A673 (cell line): ENCODE data around the gene NUP93. TPM values are rescaled to one million over a fixed set of nuclear protein-coding genes. Genes with fewer than 3 reads are reported as not detected.

Experiments used
- BruUV-seq: library from RNA; stranded (reverse); fragments of 400-500 nt; replicated peaks from 2 replicates; lab custom pipeline; 2021; lab: Mats Ljungman, UMichigan
- CTCF ChIA-PET: fragments of 300-600 bp; sonication (Branson Sonifier 250); formaldehyde crosslinking; loops from one replicate; lab custom pipeline; 2022; ENCODE audit warnings: antibody characterized with exemption; lab: Charles Lee
- POLR2A ChIA-PET: fragments of 300-600 bp; sonication (Branson Sonifier 250); formaldehyde crosslinking; loops from one replicate; lab custom pipeline; 2022; ENCODE audit warnings: antibody characterized with exemption; ENCODE audit not compliant: low non-redundant PET; lab: Charles Lee
- DNase-seq: peaks from one replicate; pipeline ENCODE4 v3.0.0-alpha.2; 2015; ENCODE audit warnings: low spot score
- H3K27ac ChIP-seq: fragments of 200-600 bp; sonication (generic); 2 replicates; pipeline ENCODE4 v1.5.1; 2016; ENCODE audit warnings: mixed run types, low read depth, mild to moderate bottlenecking, mixed read lengths, antibody characterized with exemption, low read length; ENCODE audit not compliant: poor library complexity, severe bottlenecking
- H3K27me3 ChIP-seq: fragments of 200-600 bp; sonication (generic); replicated peaks from 2 replicates; pipeline ENCODE4 v1.6.1; 2017; ENCODE audit warnings: mixed run types, low read depth, mild to moderate bottlenecking, mixed read lengths, antibody characterized with exemption, low read length; ENCODE audit not compliant: insufficient read depth, poor library complexity
- H3K36me3 ChIP-seq: fragments of 200-600 bp; sonication (generic); 2 replicates; pipeline ENCODE4 v1.6.1; 2016; ENCODE audit warnings: mixed run types, mild to moderate bottlenecking, mixed read lengths, antibody characterized with exemption, low read length; ENCODE audit not compliant: insufficient read depth, poor library complexity, severe bottlenecking
- H3K4me1 ChIP-seq: fragments of 200-600 bp; sonication (generic); 2 replicates; pipeline ENCODE4 v1.6.1; 2017; ENCODE audit warnings: mixed run types, mild to moderate bottlenecking, mixed read lengths, antibody characterized with exemption, low read length; ENCODE audit not compliant: insufficient read depth, poor library complexity, severe bottlenecking
- H3K4me3 ChIP-seq: fragments of 200-600 bp; sonication (generic); 2 replicates; pipeline ENCODE4 v1.5.1; 2016; ENCODE audit warnings: low read depth, mixed run types, mild to moderate bottlenecking, mixed read lengths, low read length; ENCODE audit not compliant: poor library complexity, severe bottlenecking
- H3K9me3 ChIP-seq: fragments of 200-600 bp; sonication (generic); 2 replicates; pipeline ENCODE4 v1.6.1; 2016; ENCODE audit warnings: mixed run types, low read depth, mild to moderate bottlenecking, mixed read lengths, antibody characterized with exemption, low read length; ENCODE audit not compliant: poor library complexity, severe bottlenecking
- EZH2 ChIP-seq: fragments of 200-600 bp; sonication (generic); IDR thresholded peaks from 2 replicates; pipeline ENCODE4 v1.6.1; 2017; ENCODE audit warnings: borderline replicate concordance, low read depth, mild to moderate bottlenecking, mixed read lengths, antibody characterized with exemption, low read length; ENCODE audit not compliant: poor library complexity, severe bottlenecking
- intact Hi-C: fragments of 100-400 bp; cut with micrococcal nuclease; formaldehyde crosslinking; loops from one replicate; pipeline ENCODE4 v1.10.0; 2022; ENCODE audit not compliant: unreplicated experiment
- total RNA-seq: library from RNA; stranded (reverse); gene quantifications from 2 replicates; pipeline ENCODE4 v1.2.3, GENCODE V29; 2021
- TF ChIP-seq, protein P1 (sequence below): fragments of 300-800, 200-600 bp; sonication (generic); conservative IDR thresholded peaks from 2 replicates; pipeline ENCODE4 v1.5.1; 2017; ENCODE audit warnings: low read depth, mild to moderate bottlenecking, antibody characterized with exemption, low read length, moderate library complexity, mixed read lengths

NUP93 gene
- total RNA-seq, 1 experiment from 2014 or later = 155 TPM

DNA sequence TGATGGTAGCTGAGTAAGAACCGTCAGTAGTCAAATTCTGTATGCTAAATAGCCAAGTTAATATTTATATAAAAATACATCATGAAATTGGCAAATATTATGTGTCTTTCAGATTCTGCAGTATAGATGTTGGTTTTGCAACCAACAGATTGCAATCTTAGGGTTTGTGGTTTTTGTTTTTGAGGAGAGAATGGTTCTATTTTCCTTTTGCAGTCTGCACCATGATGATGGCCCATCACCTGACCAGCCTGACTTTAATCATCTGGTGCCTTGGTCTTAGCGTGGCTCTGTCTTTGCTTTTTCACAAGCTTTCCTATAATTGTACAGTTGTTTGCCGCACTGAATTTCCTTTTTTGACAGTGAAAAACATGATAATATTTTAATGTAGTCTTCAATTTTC lies 50.7 kb downstream of the NUP93 start:
- Histone ChIP-seq H3K4me3 (no peak overlapping the region), H3K4me1 (peaks cover 73% of the 10 kb centered on the region), H3K9me3 (no peaks in the 10 kb centered on the region), H3K27me3 (no peaks in the 10 kb centered on the region), H3K36me3 (no peaks in the 10 kb centered on the region), H3K27ac (no peak overlapping the region)
- DNase-seq = no peak
- POLR2A ChIA-PET = no interaction called here
- CTCF ChIA-PET = interaction anchor here (0.6 kb wide), 1 partner anchor 304 kb away, joined by 3 read pairs; no protein-coding TSS in a partner anchor
- no peak for TF ChIP-seq EZH2
- TF ChIP-seq, protein P1, sequence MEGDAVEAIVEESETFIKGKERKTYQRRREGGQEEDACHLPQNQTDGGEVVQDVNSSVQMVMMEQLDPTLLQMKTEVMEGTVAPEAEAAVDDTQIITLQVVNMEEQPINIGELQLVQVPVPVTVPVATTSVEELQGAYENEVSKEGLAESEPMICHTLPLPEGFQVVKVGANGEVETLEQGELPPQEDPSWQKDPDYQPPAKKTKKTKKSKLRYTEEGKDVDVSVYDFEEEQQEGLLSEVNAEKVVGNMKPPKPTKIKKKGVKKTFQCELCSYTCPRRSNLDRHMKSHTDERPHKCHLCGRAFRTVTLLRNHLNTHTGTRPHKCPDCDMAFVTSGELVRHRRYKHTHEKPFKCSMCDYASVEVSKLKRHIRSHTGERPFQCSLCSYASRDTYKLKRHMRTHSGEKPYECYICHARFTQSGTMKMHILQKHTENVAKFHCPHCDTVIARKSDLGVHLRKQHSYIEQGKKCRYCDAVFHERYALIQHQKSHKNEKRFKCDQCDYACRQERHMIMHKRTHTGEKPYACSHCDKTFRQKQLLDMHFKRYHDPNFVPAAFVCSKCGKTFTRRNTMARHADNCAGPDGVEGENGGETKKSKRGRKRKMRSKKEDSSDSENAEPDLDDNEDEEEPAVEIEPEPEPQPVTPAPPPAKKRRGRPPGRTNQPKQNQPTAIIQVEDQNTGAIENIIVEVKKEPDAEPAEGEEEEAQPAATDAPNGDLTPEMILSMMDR = no peak
- intact Hi-C loops = no loop called here
- no TSS peak for BruUV-seq

DNA sequence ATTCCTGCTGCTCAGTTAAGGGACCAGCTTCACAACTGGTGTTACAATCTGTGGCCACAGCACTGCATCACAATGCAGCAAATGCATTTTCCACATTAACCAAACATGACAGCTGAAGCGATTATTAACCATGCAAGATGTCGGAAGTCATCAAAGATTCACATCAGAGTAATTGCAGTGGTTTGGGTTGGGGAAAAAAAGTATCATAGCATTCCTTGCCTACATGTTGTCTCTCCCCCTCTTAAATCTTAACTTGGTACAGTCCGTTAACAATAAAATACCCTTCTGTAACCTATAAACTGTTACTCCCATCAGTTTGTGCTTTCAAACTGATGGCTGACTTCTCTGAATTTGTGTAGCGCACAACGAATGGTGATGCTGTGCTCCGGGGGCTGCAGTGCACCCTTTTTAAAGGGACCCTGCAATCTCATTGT lies 51.6 kb downstream of the NUP93 start:
- H3K9me3 ChIP-seq = no peaks in the 10 kb centered on the region
- TF ChIP-seq, protein P1 = no peak
- no peak for TF ChIP-seq EZH2
- no peaks in the 10 kb centered on the region for H3K27me3 ChIP-seq
- H3K4me1 ChIP-seq = peaks cover 64% of the 10 kb centered on the region
- peak; percentile 44 for DNase-seq
- POLR2A ChIA-PET = no interaction called here
- no peak overlapping the region for H3K27ac ChIP-seq
- BruUV-seq = no TSS peak
- peak overlapping the region; percentile 0 for H3K4me3 ChIP-seq
- intact Hi-C loops = no loop called here
- CTCF ChIA-PET = no interaction called here
- no peaks in the 10 kb centered on the region for H3K36me3 ChIP-seq

DNA sequence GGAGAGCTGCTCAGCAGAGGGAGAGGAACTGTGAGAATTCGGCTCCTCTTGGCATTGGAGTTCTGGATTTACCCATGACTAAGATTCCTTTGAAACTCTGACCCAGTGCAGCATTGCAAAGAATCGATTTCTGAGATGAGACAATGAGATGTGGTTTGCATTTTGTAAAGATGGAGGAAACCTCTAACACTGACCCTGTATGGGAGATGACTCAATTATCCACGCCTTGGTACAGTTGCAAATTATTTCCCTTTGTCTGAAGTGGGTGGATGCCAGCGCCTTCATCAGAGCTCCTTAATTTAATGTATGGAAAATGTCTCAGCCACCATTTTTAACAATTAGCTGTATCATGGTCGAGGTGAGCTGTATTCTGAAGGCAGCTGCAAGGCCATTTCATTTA lies 53.4 kb downstream of the NUP93 start:
- BruUV-seq = no TSS peak
- H3K36me3 ChIP-seq = no peaks in the 10 kb centered on the region
- intact Hi-C loops = no loop called here
- H3K27me3 ChIP-seq = no peaks in the 10 kb centered on the region
- H3K4me1 ChIP-seq = peaks cover 53% of the 10 kb centered on the region
- H3K27ac ChIP-seq = no peak overlapping the region
- POLR2A ChIA-PET = no interaction called here
- TF ChIP-seq EZH2 = no peak
- TF ChIP-seq, protein P1 = no peak
- CTCF ChIA-PET = no interaction called here
- H3K4me3 ChIP-seq = no peak overlapping the region
- DNase-seq = no peak
- H3K9me3 ChIP-seq = no peaks in the 10 kb centered on the region
